SH-SY5Y (cell line): ENCODE data around the gene RIPOR3.

ENCODE experiments used
- GATA2 ChIP-seq: IDR thresholded peaks from 2 replicates; pipeline ENCODE4 v1.6.1; 2011; ENCODE audit warnings: mild to moderate bottlenecking, low read depth, low read length
- GATA3 ChIP-seq: IDR thresholded peaks from 2 replicates; pipeline ENCODE4 v1.6.1; 2011; ENCODE audit warnings: low read depth, mild to moderate bottlenecking, low read length, moderate library complexity

- no peak for TF ChIP-seq GATA3
- no peak for TF ChIP-seq GATA2
These were observed 18.8 kb downstream of the RIPOR3 start for GRCh38 chr20:50672400-50673145.
